Measurements from ENCODE around the gene GRID1.
A peak's percentile ranks its signal among the peaks of the same experiment; 100 is the strongest.
"Not testable (repeated sequence)": the region's sequence is repeated elsewhere in the genome, so short reads cannot be mapped to it uniquely, and the experiment has no call there.

Gene GRID1

DNA sequence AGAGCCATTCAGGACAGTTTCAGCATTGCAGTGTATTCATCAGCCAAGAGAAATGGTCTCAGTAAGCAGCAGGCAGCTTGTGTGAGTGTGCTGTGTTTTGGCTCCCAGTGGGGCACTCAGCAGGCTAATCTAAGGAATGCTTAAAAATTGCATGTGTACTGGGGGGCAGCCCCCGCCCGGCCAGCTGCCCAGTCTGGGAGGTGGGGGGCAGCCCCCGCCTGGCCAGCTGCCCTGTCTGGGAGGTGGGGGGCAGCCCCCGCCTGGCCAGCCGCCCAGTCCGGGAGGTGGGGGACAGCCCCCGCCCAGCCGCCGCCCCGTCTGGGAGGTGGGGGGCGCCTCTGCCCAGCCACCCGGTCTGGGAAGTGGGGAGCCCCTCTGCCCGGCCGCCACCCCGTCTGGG, 116.2 kb downstream of the GRID1 start:
- DNase-seq, result no peak

DNA sequence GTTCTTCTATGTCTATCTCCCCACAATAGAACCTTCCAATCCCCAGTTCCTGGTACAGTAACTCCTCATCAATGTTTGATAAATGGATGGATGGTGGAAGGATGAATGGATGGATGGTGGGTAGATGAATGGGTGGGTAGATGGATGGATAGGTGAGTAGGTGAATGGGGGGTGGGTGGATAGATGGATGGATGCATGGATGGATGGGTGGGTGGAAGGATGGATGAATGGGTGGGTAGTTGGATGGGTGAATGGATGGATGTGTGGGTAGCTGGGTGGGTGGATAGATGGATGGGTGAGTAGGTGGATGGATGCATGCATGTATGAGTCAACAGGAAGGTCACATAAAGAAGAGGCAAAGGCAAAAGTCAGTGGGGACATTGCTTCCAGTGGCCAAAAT, 116.8 kb downstream of the GRID1 start:
- no peak for DNase-seq

DNA sequence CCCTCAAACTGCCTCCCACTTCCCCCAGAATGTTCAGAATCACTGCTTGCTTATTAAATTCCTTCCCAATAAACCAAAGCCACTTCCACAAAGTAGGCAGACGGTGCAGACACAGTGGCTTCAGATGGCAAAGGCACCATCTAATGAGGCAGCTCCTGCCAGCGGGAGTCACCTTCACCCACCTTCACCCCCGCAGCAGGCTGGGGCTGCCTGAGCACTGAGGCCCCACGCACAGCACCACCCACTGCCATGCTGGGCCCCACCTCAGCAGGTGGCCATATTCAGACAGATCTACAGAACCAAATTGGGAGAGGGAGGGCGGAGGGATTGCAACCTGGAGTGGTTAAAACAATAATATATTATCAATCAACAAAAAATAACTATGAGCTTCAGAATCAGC, 118.5 kb downstream of the GRID1 start:
- DNase-seq, result no peak

DNA sequence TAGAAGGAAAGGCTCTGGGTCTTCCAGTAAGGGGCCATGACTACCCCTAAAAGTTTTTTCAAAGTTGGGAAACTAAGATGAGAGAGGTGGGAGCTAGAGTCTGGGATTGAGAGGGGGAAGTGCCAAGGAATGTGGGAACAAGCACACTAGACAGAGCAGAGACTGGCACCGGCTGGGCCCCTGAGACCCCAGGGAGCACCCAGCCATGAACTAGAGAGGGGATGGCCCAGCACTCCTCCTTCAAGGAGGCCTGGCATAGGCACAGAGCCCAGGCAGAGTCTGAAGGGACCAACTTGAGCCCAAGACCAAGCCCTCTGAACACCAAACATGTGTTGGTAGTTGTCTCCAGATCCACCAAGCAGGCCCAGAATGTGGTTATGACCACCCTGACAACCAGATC, 119.0 kb downstream of the GRID1 start:
- DNase-seq, result no peak

DNA sequence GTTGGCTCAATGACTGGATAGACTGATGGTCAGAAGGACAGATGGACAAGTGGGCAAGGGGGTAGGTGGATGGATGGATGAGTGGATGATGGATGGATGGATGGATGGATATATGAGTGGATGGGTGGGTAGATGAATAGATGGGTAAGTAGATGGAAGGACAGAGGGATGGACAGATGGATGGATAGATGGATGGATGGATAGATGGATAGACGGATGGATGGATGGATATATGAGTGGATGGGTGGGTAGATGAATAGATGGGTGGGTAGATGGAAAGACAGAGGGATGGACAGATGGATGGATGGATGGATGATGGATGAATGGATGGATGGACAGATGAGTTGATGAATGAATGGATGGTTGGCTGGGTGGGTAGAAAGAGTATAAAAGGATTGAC, 119.5 kb downstream of the GRID1 start:
- no peak for DNase-seq

DNA sequence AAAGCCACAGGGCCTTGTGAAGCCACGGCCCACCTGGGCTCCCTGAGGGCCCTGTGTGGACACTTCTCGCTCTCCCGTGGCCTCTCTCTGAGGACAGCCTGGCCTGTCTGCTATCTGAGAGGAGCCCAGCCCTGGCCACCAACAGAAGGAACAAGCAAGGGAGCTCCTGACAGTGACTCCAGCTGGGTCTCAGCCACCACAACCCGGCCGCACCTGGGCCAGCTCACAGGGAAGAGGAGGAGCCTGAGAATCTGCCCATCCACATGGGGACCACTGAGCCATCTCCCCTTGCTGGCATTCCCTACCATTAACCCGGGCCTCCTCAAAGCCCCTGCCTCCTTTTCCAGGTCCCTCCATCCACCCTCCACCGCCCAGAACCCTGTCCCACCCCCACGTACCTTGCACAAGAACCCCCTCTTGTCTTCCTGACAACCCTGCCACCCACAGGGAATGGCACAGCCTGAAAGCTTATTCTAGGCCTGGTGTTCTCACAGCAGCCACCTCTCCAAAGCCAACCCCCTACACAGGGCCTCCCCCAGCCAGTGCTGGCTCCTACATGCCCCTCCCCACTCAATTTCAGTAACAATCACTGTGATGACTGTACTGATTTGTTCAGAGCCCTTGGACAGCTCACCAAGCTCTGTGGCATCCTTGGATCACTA, 120.2 kb downstream of the GRID1 start:
- no peak for DNase-seq

DNA sequence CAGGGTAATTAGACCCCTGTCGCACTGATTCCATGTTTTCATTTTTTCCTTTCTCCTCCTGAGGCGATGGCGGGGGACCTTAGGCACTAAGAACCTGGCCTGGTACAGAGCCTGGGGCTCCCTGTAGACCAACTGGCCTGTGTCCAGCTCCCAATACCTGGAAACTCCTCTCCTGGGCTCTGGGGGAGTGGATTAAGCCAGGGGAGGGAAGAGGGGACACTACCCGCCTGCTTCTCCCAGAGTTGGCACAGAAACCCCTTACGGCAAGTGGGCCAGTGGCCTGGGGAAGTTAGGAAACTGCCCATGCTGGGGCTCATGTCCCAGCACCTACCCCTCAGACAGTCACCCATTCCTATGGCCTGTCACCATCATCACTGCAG, 121.6 kb downstream of the GRID1 start:
- DNase-seq, result peak in 1 of 3 experiments; percentile 19

DNA sequence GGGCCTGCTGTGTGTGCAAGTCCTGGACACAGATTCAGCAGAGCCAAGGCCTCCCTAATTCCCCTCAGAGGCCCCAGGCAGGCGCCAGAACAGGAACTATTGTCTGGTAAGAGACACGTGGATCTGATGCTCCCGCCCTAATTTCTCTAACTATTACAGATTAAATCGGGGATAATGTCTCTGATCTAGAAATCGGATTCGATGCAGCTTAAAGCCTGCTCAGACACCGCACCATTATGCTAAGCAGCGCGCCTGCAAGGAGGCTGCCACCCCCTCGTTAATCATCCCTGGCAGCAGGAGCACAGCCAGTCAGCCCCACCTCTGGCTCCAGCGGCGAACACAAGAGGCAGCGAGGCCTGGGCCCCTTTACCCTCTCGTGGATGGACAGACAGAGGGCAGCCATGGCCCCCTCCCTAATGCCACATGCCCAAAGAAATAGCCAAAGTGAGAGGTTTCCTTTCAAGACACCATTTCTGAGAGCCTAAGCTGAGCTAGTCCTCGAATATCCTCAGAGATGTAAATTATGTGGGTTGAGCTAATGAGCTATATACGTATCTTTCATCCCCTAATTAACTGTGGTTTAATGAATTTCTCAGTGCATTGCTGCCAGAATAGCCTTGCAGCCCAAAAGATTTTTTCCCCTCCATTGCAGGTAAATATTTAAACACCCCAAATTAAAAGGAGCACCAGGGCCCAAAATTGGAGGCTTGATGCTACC, 122.1 kb downstream of the GRID1 start:
- peak; percentile 26 to 78 (median 62) for DNase-seq

DNA sequence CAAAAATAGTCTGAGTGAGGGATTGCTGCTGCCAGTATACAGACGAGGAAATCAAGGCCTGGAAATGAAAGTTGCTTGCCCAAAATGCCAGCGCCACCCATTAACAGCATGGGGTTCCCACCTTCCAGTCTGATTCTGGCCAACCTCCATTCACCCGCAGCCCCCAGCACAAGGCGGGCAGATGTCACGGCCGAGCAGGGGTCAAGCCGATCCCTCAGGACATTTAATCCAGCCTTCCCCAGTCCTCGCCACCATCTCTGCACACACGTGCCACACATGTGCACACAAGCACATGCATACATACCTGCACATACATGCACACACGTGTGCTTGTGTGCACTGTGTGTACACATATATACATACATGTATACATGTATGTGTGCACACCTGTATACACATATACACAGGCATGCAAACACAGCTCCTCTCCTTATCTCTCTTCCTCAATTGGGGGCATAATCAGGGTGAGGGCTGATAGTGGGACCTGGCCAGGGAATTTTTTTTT, 122.9 kb downstream of the GRID1 start:
- no peak for DNase-seq

DNA sequence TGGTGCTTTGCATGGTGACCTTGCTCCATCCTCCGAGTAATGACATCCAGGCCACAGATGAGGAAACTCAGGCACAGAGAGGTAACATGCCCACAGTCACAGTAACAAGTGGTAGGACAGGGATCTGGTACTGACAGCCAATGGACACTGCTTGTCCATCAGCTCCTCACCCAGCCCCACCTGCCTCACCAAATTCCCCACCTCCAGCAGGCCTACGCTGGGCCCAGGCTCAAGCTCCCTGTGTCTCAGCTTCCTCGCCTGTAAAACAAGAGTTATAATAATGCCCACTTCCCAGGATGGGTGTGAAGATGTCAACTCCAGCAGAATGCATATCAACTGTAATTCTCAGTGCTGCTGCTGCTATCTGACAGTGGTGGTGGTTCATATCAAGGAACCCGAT, 123.8 kb downstream of the GRID1 start:
- DNase-seq, result no peak

DNA sequence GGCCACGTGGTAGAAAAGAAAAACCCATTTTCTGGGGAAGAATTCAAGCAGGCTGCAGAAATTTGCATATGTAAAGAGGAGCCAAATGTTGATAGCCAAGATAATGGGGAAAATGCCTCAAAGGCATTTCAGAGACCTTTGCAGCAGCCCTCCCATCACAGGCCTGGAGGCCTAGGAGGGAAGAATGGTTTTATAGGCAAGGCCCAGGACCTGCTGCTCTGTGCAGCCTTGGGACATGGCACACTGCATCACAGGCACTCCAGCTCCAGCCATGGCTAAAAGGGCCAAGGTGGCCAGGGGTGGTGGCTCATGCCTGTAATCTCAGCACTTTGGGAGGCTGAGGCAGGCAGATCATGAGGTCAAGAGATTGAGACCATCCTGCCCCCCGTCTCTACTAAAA, 128.5 kb downstream of the GRID1 start:
- DNase-seq, result not testable (repeated sequence)

DNA sequence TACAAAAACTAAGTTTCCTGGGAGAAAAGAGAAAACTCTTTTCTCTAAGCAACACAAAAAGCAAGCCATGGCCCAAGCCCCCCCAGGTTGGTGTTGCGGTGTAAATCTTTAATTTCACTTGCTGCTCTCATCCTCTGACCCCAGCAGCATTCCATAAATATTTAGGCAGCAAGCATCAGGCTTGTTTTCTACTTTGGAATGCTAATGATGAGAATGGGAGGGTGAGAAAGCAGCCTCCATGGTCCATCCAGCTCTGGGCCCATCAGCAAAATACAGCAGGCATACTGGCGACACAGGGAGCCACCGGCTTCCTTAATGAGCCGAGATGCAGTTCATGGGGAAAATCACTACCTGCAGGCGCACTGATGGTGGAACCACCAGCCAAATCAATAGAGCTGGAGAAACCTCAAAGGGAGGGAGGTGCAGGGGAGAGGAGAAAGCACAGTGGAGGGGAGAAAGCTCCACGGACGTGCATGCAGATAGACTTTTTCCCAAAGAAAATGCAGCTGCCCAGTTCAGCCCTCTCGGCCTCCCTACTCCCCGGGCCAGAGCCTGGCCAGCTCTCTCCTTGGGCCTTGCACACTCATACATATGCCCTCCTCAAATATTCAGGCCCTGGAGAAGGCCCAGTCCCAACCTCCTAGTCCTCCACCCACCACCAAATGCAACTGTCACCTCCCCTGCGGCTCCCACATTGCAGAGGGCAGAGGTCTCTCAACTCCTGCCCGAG, 131.9 kb downstream of the GRID1 start:
- DNase-seq, result no peak

DNA sequence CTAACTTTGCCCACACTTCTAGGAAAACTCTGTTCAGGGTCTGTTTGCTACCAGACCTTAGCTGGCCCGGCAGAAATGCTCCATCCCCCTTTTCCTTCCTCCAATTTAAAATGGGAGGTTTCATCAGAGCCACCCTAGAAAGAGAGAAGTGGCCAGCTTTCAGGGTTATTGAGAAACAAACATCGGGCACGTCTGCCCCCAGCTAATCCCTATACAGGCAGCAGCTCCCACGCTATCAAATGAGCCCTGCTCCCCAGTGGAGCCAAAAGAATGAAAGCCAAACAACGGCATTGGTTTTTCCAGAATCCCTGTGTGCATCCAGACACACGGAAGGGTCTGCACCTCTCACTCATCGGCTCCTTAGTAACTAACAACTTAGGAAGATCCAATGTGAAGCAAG, 132.5 kb downstream of the GRID1 start:
- no peak for DNase-seq

DNA sequence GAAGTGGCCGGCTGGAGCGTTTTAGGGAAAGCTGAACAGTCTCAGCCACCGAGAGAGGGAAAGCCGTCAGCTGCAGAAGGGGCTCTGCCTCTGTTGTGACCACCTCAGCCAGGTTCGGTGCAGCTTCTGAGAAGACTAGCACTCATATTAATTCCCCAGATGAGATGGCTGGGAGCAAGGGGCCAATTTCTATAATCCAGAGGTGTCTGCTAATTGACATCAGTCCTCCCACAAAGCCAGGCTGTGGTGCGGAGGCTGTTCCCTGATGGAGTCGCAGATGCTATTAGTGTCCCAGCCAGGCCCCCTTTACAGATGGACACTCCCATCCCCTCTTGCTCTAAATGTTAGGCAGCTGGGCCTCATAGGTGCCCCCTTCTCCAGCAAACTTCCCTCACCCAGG, 133.5 kb downstream of the GRID1 start:
- no peak for DNase-seq

DNA sequence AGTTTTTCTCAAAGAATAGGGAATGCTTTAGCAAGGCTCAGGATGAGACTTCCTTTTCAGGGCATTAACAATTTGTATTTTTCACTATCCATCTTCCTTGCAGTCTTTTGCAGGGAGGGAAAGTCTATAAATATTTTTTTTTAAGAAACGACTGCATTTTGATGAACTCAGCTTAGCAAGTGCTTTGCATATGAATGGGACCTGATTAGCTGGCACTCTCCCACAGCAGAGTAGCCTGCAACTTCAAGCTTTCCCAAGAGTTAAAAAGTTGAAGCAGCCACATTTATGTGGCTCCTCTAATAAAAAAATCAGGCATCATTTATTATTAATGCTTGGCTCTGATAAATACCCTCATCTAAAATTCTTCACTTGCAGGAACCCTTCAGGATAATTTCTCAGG, 134.0 kb downstream of the GRID1 start:
- no peak for DNase-seq

DNA sequence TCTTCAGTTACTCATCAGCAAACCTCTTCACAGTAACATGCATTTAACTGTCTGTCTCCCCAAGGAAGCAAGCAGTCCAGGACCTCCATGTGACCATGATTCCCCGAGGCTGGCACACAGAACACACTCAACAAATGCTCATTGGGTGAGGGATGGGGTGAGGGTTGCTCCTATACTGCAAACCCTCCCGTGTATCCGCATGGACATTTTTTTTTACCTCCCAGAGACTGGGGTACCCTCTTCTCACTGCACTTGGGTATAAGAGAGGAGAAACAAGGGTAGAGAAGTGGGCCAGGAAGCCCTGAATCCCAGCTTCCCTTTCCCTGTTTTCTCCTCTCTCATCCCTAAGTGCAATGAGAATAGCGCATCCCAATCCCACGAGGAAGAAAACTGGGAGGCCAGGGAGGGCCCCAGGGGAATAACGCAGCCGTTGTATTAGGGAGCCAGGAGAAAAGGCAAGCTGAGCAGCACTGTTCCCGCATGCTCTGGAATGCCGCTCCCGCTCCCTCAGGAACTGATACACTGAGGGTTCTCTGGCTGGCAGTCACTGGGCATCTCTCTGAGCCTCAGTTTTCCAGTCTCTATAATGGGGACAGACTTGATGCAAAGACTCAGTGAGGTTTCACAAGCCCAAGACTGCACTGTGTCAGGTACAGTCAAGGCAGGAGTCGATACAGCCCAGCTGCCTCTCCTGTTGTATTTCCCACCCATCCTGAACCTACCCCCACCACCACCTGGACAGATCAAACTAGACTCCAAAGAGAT, 134.6 kb downstream of the GRID1 start:
- no peak for DNase-seq

DNA sequence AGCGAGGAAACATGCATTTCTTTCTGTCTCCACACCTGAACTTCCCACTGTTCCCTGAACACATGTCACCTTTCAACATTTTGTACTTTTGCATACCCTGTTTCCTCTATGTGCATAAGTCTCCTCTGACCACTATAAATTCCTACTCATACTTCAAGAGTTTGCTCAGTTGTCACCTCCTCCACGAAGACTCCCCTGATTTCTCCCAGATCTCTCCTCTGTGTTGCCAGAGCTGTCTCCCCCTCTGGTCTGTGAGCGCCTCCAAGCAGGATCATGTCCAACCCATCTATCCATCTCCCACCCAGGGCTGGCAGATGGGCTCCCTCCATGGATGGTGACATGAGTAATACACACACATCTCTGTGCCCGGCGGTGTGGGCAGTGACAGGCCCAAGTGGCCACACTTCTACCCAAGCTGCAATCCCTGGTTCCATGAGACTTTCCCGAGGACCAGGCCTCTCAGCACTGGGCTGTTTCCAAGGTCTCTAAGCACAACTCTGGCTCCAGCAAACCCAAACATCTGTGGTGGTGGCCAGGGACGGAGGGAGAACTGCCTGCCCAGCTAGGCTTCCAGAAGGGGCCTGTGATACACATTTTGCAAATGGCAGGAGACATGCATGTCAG, 135.9 kb downstream of the GRID1 start:
- no peak for DNase-seq

DNA sequence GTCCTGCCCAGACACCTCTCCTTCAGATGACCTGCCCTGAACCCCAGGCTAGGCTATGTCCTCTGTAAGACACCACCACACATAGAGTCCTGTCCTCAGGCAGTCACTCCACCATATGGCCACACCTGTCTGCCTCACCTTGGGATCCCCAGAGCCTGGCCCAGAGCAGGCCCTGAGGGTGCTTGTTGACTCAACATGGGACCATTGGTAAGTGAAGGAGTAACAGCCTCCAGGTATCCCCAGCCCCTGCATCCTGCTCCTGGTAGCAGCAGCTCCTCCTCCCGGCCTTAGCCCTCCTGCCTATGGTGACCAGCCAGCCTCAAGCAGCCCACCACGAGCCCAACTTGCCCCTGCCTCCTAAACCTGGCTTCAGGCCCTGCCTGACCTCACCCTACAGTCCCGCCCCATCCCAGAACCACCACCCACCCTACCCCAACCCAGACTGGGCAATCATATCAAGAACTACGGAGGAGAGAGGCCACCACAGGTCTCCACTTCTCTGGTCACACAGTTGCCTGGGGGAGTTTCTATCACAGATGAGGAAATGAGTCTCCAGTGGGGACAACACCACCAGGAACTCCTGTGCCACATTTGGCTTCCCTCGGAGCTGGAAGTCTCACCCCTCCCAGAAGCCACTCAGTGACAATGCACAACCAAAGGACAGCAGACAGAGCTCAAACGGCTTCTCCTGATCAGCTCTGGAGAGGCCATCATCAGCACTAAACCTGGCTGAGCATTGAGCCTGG, 136.6 kb downstream of the GRID1 start:
- DNase-seq, result no peak

DNA sequence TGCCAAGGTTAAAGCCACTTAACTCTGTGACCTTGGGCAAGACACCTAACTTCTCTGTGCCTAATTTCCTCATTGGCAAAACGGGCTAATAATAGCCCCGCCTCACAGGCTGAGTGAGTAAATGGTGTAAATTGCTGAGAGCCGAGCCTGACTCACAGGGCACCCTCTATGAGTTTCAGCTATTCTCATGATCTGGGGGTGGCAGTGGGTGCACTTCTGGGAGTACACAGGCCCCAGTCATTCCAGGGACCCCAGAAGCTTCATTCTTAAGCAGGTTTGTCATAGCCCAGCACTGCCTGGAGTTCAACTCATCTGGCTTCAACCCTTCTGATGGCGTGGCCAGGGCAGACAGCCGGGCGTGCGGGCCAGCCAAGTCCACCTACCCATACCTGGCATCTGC, 137.2 kb downstream of the GRID1 start:
- no peak for DNase-seq

DNA sequence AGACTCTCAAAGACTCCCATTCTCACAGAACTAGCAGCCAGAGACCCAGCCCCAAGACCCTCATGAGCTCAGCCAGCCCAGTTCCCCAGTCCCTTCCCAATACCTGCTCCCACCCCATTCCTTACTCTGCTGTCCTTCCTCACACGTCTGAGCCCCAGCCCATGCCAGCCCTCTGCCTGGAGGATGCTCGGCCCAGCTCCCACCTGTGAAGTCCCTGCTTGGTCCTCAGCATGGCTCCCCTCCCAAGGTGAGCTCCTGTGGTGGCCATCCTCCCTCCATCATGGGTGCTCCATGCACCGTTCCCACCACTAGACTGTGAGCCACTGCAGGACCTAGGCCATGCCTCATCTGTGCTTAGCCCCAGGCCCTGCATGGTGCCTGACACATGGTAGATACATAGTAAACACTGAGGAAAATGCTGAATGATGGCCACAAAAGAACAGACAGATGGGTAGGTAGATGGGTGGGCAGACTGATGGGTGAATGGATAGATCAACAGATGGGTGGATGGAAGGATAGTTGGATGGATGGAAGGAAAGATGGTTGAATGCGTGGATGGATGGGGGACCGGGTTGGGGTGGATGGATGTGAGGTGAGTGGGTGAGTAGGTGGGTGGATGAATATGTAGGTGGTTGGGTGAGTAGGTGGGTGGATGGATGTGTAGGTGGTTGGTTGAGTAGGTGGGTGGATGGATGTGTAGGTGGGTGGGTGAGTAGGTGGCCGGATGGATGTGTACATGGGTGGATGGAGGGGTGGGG, 138.9 kb downstream of the GRID1 start:
- DNase-seq, result no peak

DNA sequence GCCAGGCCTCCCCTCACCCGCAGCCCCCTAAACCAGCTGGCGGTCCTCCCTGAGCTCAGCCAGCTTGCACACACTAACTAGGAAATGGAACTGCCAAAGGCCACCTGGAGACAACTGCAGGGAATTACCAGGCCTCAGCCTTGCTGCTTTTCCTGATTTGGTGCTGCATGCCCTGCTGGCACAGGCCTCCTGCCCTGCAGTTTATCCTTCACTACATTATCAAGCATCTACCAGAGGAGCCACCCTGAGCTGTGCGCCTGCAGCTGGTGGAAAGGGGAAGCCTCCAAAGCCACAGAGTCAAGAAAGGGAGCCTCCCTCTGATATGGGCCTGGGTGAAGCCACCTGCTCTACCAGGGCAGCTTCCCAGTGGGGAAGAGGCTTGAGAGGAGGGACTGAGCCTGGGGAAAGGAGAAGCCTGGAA, 139.8 kb downstream of the GRID1 start:
- no peak for DNase-seq
